ENCODE data around the gene ZNF286A.
"Not testable (repeated sequence)": the region's sequence is repeated elsewhere in the genome, so short reads cannot be mapped to it uniquely, and the experiment has no call there.

Gene ZNF286A

GRCh38 chr17:15663691-15664090 is 35.9 kb upstream of the ZNF286A start:
- H3K4me3 ChIP-seq (ENCODE audit: low read length) = no peak overlapping the region
- TF ChIP-seq CTCF (conservative IDR thresholded peaks at IDR 0.05; ENCODE audit: low read depth, low read length) = no peak
- no peak for DNase-seq (ENCODE audit: low read depth)

- H3K4me3 ChIP-seq (ENCODE audit: low read length); DNase-seq (ENCODE audit: low read depth): not testable (repeated sequence)
These were observed 30.0 kb upstream of the ZNF286A start for GRCh38 chr17:15669526-15669925.

GRCh38 chr17:15674640-15675039 is 24.9 kb upstream of the ZNF286A start:
- H3K4me3 ChIP-seq (ENCODE audit: low read length); DNase-seq (ENCODE audit: low read depth): not testable (repeated sequence)

GRCh38 chr17:15675991-15676390 is 23.6 kb upstream of the ZNF286A start:
- not testable (repeated sequence) for DNase-seq (ENCODE audit: low read depth); H3K4me3 ChIP-seq (ENCODE audit: low read length)

GRCh38 chr17:15683135-15683534 is 16.4 kb upstream of the ZNF286A start:
- not testable (repeated sequence) for DNase-seq (ENCODE audit: low read depth)

GRCh38 chr17:15683824-15684478 is 15.6 kb upstream of the ZNF286A start, which contains the start of gene TRIM16:
TRIM16 (minus strand) TSS chr17:15684311; CDS start chr17:15651609, 32,702 bp downstream.
- peak within 1 kb of the TSS; percentile 73 for H3K4me3 ChIP-seq (ENCODE audit: low read length)
- not testable (repeated sequence) for DNase-seq (ENCODE audit: low read depth)
- peak; percentile 26 for TF ChIP-seq CTCF (conservative IDR thresholded peaks at IDR 0.05; ENCODE audit: low read depth, low read length)

More at GRCh38 chr17:15683135-15683534, 16.4 kb upstream of the ZNF286A start:
- not testable (repeated sequence) for H3K4me3 ChIP-seq (ENCODE audit: low read length)

DNA sequence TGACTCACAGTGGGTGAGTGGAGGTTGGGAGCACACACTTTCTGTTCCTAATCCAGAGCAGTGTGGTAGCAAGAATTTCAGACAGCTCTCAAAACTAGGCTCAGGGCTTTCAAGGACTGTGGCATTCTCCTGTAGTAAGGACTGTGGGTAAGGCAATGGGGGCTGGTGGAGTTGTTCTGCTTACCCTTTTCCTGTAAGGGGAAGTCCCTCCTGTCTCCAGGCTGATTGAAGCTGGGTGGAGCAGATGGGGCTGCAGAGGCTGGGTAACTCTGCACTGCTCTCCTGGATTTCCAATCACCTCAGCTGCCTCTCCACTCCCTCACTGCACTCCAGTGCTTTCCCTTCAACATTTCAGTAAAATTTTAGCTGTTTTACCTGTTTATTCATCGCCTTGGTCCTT is 12.1 kb upstream of the ZNF286A start:
- DNase-seq (ENCODE audit: low read depth); H3K4me3 ChIP-seq (ENCODE audit: low read length): not testable (repeated sequence)

- not testable (repeated sequence) for DNase-seq (ENCODE audit: low read depth)
- peak overlapping the region; percentile 56 for H3K4me3 ChIP-seq (ENCODE audit: low read length)
These were observed 585 bp upstream of the ZNF286A start for GRCh38 chr17:15698967-15699366.

GRCh38 chr17:15699937-15700336 is 385 bp downstream of the ZNF286A start:
- not testable (repeated sequence) for DNase-seq (ENCODE audit: low read depth)
- peak overlapping the region; percentile 56 for H3K4me3 ChIP-seq (ENCODE audit: low read length)

GRCh38 chr17:15704239-15704638 is 4.7 kb downstream of the ZNF286A start:
- H3K4me3 ChIP-seq (ENCODE audit: low read length); DNase-seq (ENCODE audit: low read depth): not testable (repeated sequence)

GRCh38 chr17:15704813-15705212 is 5.3 kb downstream of the ZNF286A start:
- H3K4me3 ChIP-seq (ENCODE audit: low read length); DNase-seq (ENCODE audit: low read depth): not testable (repeated sequence)

GRCh38 chr17:15708879-15709278 is 9.3 kb downstream of the ZNF286A start:
- DNase-seq (ENCODE audit: low read depth); H3K4me3 ChIP-seq (ENCODE audit: low read length): not testable (repeated sequence)

DNA sequence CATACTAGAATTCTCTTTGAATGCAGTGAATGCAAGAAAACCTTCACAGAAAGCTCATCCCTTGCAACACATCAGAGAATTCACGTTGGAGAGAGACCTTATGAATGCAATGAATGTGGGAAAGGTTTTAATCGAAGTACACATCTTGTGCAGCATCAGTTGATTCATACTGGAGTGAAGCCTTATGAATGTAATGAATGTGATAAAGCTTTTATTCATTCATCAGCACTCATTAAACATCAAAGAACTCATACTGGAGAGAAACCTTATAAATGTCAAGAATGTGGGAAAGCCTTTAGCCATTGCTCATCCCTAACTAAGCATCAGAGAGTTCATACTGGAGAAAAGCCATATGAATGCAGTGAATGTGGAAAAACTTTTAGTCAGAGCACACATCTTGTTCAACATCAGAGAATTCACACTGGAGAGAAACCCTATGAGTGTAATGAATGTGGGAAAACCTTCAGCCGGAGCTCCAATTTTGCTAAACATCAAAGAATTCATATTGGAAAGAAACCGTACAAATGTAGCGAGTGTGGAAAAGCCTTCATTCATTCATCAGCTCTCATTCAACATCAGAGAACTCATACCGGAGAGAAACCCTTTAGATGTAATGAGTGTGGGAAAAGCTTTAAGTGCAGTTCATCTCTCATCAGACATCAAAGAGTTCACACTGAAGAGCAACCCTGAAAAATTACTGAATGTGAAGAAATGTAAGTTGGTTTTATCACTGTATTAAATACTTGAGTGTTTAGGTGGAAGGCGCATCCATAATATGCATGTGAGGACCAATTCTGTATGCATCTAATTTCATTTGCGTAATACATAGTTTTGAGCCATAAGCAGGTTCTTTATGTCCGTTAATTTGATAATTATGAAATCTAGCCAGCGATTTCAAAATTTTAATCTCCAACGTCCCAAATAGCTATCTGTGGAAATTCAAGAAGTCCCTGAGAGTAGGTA is 17.3 kb downstream of the ZNF286A start:
- H3K4me3 ChIP-seq (ENCODE audit: low read length); DNase-seq (ENCODE audit: low read depth): not testable (repeated sequence)

- not testable (repeated sequence) for H3K4me3 ChIP-seq (ENCODE audit: low read length); DNase-seq (ENCODE audit: low read depth)
These were observed 31.0 kb downstream of the ZNF286A start for GRCh38 chr17:15730535-15730934.

- not testable (repeated sequence) for DNase-seq (ENCODE audit: low read depth); H3K4me3 ChIP-seq (ENCODE audit: low read length)
These were observed 32.3 kb downstream of the ZNF286A start, which contains the start of gene TBC1D26 for GRCh38 chr17:15731900-15732299. TBC1D26 (plus strand) TSS chr17:15732283; CDS start chr17:15735349, 3,066 bp downstream.

DNA sequence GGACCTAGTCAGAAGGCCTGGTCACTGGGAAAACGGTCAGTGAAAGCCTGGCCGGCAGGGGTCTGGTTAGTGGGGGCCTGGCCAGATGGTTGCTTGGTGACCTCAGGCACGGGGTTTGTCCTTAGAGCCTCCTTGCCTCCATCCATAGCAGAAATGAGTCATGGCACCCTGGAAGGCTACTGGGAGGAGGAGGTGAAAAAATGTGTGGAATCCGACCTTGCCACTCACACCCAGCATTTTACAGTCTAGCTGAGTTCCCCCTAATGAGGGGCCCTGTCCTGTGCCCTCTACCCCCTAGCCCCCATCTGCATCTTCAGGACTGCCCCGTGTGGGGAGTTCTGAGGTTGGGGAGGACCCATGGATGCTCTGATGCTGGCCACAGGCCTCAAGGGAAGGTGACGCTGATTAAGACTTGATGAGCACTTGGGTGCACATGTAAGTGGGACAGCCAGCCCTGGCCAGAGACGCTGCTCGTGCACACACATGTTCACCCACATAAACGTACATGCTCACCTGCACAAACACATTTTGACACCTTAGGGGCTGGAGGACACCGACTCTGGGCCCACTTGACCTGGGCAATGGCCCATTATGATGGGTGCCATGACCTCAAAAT is 33.7 kb downstream of the ZNF286A start:
- not testable (repeated sequence) for DNase-seq (ENCODE audit: low read depth); H3K4me3 ChIP-seq (ENCODE audit: low read length)

GRCh38 chr17:15736578-15736977 is 37.0 kb downstream of the ZNF286A start:
- DNase-seq (ENCODE audit: low read depth); H3K4me3 ChIP-seq (ENCODE audit: low read length): not testable (repeated sequence)

All from retinal pigment epithelial cell (primary cell).